MM.1S (cell line): Measurements from ENCODE around the gene LHFPL4.

Source experiments
- DNase-seq: peaks from one replicate; pipeline ENCODE4 v3.0.0-alpha.2; 2015
- H2AFZ ChIP-seq: fragments of 300-600 bp; sonication (generic); 2 replicates; pipeline ENCODE4 v1.6.0; 2016; ENCODE audit warnings: antibody characterized with exemption, low read length
- H3F3A ChIP-seq: fragments of 300-600 bp; sonication (generic); 2 replicates; pipeline ENCODE4 v1.6.1; 2016; ENCODE audit warnings: mild to moderate bottlenecking, antibody characterized with exemption, low read length, moderate library complexity, mixed read lengths; ENCODE audit not compliant: insufficient read depth
- H3K27ac ChIP-seq: fragments of 300-600 bp; sonication (generic); 2 replicates; pipeline ENCODE4 v1.5.1; 2016; ENCODE audit warnings: mild to moderate bottlenecking, low read length
- H3K27me3 ChIP-seq: fragments of 300-600 bp; sonication (generic); replicated peaks from 2 replicates; pipeline ENCODE4 v1.6.0; 2016; ENCODE audit warnings: low read length; ENCODE audit not compliant: insufficient read depth
- H3K36me3 ChIP-seq: fragments of 300-600 bp; sonication (generic); replicated peaks from 2 replicates; pipeline ENCODE4 v1.6.1; 2016; ENCODE audit warnings: mild to moderate bottlenecking, low read length, mixed read lengths; ENCODE audit not compliant: insufficient read depth
- H3K4me1 ChIP-seq: fragments of 300-600 bp; sonication (generic); 2 replicates; pipeline ENCODE4 v1.6.1; 2016; ENCODE audit warnings: low read length, mixed read lengths
- H3K4me2 ChIP-seq: fragments of 300-600 bp; sonication (generic); 2 replicates; pipeline ENCODE4 v1.6.0; 2016; ENCODE audit warnings: low read depth, low read length
- H3K4me3 ChIP-seq: fragments of 300-600 bp; sonication (generic); 2 replicates; pipeline ENCODE4 v1.5.1; 2016; ENCODE audit warnings: low read length, mixed read lengths
- H3K79me2 ChIP-seq: fragments of 300-600 bp; sonication (generic); 2 replicates; pipeline ENCODE4 v1.6.1; 2016; ENCODE audit warnings: mixed run types, low read length, mixed read lengths
- H3K9ac ChIP-seq: fragments of 300-600 bp; sonication (generic); 2 replicates; pipeline ENCODE4 v1.6.1; 2016; ENCODE audit warnings: low read length, mixed read lengths
- H3K9me2 ChIP-seq: fragments of 300-600 bp; sonication (generic); replicated peaks from 2 replicates; pipeline ENCODE4 v1.6.1; 2016; ENCODE audit warnings: mild to moderate bottlenecking, low read length, mixed read lengths; ENCODE audit not compliant: insufficient read depth
- H3K9me3 ChIP-seq: fragments of 300-600 bp; sonication (generic); replicated peaks from 2 replicates; pipeline ENCODE4 v1.6.1; 2016; ENCODE audit warnings: mild to moderate bottlenecking, low read length, mixed read lengths; ENCODE audit not compliant: insufficient read depth
- H4K20me1 ChIP-seq: fragments of 300-600 bp; sonication (generic); 2 replicates; pipeline ENCODE4 v1.6.1; 2016; ENCODE audit warnings: mild to moderate bottlenecking, low read length, moderate library complexity, mixed read lengths; ENCODE audit not compliant: insufficient read depth
- EZH2 ChIP-seq: fragments of 300-600 bp; sonication (generic); optimal IDR thresholded peaks from 2 replicates; pipeline ENCODE3; 2017; ENCODE audit warnings: low read depth, mild to moderate bottlenecking, antibody characterized with exemption, low read length, mixed read lengths
- EZH2phosphoT487 ChIP-seq: fragments of 300-600 bp; sonication (generic); IDR thresholded peaks from 2 replicates; pipeline ENCODE4 v1.6.1; 2018; ENCODE audit warnings: antibody characterized with exemption, low read length
- TF ChIP-seq, protein P1 (sequence below): fragments of 300-600 bp; sonication (generic); IDR thresholded peaks from 2 replicates; pipeline ENCODE4 v1.5.1; 2016; ENCODE audit warnings: antibody characterized with exemption, low read length, mixed read lengths

The LHFPL4 gene

DNA sequence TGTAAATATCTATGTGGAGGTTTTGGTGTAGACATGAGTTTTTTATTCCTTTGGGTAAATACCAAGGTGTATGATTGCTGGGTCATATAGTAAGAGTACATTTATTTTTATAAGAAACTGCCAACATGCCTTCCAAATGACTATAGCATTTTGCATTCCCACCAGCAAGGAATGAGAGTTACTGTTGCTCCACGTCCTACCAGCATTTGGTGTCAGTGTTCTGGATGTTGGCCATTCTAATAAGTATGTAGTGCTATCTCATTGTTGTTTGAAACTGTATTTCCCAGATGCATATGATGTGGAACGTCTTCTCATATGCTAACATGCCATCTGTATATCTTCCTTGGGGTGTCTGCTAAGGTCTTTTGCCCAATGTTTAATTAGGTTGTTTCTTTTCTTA, 38.7 kb downstream of the LHFPL4 start:
- Histone ChIP-seq H3K9me2 (no peaks in the 10 kb centered on the region), H3K4me1 (no peaks in the 10 kb centered on the region), H3K9ac (no peak overlapping the region), H3K79me2 (no peaks in the 10 kb centered on the region), H3K36me3 (no peaks in the 10 kb centered on the region), H3K4me3 (no peak overlapping the region), H3K27me3 (no peaks in the 10 kb centered on the region), H3K9me3 (no peaks in the 10 kb centered on the region), H3K4me2 (no peak overlapping the region), H2AFZ (no peak overlapping the region), H4K20me1 (no peaks in the 10 kb centered on the region), H3F3A (no peaks in the 10 kb centered on the region), H3K27ac (no peak overlapping the region)
- TF ChIP-seq EZH2phosphoT487, result no peak
- TF ChIP-seq, protein P1, sequence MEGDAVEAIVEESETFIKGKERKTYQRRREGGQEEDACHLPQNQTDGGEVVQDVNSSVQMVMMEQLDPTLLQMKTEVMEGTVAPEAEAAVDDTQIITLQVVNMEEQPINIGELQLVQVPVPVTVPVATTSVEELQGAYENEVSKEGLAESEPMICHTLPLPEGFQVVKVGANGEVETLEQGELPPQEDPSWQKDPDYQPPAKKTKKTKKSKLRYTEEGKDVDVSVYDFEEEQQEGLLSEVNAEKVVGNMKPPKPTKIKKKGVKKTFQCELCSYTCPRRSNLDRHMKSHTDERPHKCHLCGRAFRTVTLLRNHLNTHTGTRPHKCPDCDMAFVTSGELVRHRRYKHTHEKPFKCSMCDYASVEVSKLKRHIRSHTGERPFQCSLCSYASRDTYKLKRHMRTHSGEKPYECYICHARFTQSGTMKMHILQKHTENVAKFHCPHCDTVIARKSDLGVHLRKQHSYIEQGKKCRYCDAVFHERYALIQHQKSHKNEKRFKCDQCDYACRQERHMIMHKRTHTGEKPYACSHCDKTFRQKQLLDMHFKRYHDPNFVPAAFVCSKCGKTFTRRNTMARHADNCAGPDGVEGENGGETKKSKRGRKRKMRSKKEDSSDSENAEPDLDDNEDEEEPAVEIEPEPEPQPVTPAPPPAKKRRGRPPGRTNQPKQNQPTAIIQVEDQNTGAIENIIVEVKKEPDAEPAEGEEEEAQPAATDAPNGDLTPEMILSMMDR, result no peak
- no peak for TF ChIP-seq EZH2
- no peak for DNase-seq

DNA sequence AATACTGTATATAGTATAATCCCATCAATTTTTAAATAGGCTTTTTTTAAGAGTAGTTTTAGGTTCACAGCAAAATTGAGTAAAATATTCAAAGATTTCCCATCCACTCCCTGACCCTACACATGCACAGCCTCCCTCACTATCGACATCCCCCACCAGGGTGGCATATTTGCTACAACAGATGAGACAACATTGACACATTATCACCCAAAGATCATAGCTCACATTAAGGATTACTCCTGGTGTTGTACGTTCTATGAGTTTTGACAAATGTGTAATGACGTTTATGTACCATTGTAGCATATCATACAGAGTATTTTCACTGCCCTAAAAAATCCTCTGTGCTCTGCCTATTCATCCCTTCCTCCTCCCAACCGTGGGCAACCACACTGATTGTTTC, 39.3 kb downstream of the LHFPL4 start:
- DNase-seq, result no peak
- no peak for TF ChIP-seq EZH2
- TF ChIP-seq, protein P1, result no peak
- TF ChIP-seq EZH2phosphoT487, result no peak
- no peaks in the 10 kb centered on the region for H3F3A ChIP-seq

DNA sequence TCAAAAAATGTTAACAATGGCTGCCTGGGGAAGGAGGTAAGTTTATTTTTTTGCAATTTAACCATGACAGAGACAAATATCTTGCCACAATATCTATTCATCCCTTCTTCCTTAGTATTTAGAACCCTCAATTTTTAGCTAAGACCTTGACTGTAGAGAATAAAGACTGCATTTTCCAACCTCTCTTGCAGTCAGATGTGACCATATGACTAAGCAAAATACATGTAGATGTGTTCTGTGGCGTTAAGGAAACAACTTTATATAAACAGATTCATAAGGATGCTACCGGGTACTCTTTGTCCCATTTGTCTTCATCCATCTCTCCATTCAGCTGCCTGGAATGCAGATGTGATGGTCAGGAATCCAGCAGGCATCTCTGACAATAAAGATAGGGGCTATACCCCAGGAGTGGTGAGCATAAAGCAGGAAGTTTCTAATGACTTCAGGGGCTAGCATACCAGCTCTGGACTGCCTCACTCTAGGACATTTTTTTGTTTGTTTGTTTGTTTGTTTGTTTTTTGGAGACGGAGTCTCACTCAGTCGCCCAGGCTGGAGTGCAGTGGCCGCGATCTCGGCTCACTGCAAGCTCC, 41.1 kb downstream of the LHFPL4 start:
- Histone ChIP-seq H3K27me3 (no peaks in the 10 kb centered on the region; the same call in 1 of the 2 replicates), H3K9me2 (no peaks in the 10 kb centered on the region), H3K27ac (no peak overlapping the region), H3K9me3 (no peaks in the 10 kb centered on the region), H3K4me2 (no peak overlapping the region), H3K4me3 (no peak overlapping the region), H3K36me3 (no peaks in the 10 kb centered on the region), H3F3A (no peaks in the 10 kb centered on the region), H2AFZ (no peak overlapping the region), H3K9ac (no peak overlapping the region), H4K20me1 (no peaks in the 10 kb centered on the region), H3K79me2 (no peaks in the 10 kb centered on the region), H3K4me1 (no peaks in the 10 kb centered on the region)
- TF ChIP-seq EZH2phosphoT487, result no peak
- TF ChIP-seq, protein P1, result no peak
- TF ChIP-seq EZH2, result no peak
- no peak for DNase-seq

More for the DNA sequence above, 39.3 kb downstream of the LHFPL4 start:
- H3K9ac ChIP-seq, result no peak overlapping the region
- no peaks in the 10 kb centered on the region for H4K20me1 ChIP-seq
- no peak overlapping the region for H3K4me2 ChIP-seq
- H3K9me3 ChIP-seq, result no peaks in the 10 kb centered on the region
- no peak overlapping the region for H2AFZ ChIP-seq
- no peaks in the 10 kb centered on the region for H3K36me3 ChIP-seq
- H3K27ac ChIP-seq, result no peak overlapping the region
- H3K9me2 ChIP-seq, result no peaks in the 10 kb centered on the region
- no peaks in the 10 kb centered on the region for H3K4me1 ChIP-seq
- no peak overlapping the region for H3K4me3 ChIP-seq
- no peaks in the 10 kb centered on the region; the same call in 1 of the 2 replicates for H3K27me3 ChIP-seq
- no peaks in the 10 kb centered on the region for H3K79me2 ChIP-seq
